ENCODE data around the gene KLK14. TPM values are rescaled to one million over a fixed set of nuclear protein-coding genes. Genes with fewer than 3 reads are reported as not detected.

Gene KLK14
- total RNA-seq, 1 experiment from 2014 or later, result 0.26 TPM

DNA sequence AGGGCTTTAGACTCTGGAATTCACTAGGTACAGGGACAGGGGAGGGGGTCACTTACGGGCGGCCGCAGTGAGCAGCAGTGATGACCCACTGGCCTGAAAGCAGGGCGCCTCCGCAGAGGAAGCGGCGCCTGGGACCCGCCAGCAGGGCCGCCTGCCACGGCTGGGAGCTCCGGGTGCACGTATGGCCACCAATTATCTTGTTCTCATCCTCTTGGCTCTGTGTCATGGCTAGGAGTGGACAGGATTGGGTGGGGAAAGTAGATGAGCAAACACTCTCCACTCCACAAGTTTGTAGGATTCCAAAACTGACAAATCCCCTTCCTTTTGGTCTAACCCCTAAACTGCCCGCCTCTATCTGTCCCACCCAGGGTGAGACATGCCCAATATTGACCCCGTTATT, 1.2 kb downstream of the KLK14 start:
- H3K9me3 Mint-ChIP-seq, result no peaks in the 10 kb centered on the region
- Histone ChIP-seq H2BK20ac (ENCODE audit: low read depth, low read length, poor library complexity, severe bottlenecking) (no peak overlapping the region), H4K20me1 (ENCODE audit: control insufficient read depth, insufficient read depth, insufficient read length) (no peaks in the 10 kb centered on the region), H3K27me3 (ENCODE audit: insufficient read depth, low read length) (no peaks in the 10 kb centered on the region; the same call in 1 of the 2 replicates), H3K18ac (ENCODE audit: insufficient read length, low read depth, low read length) (no peak overlapping the region), H3K79me2 (ENCODE audit: insufficient read depth, low read length) (no peaks in the 10 kb centered on the region), H2BK120ac (ENCODE audit: low read depth, low read length, poor library complexity, severe bottlenecking) (no peak overlapping the region), H3K4ac (ENCODE audit: low read depth, low read length) (no peak overlapping the region), H3K23me2 (ENCODE audit: insufficient read length, low read depth, low read length, poor library complexity, severe bottlenecking) (no peaks in the 10 kb centered on the region), H3K9ac (ENCODE audit: extremely low read depth, insufficient read length, low read length) (no peak overlapping the region), H3K4me1 (ENCODE audit: insufficient read depth, low read length) (peaks cover 4% of the 10 kb centered on the region; the same call in 1 of the 2 replicates), H2AFZ (ENCODE audit: low read length) (no peak overlapping the region), H4K8ac (replicated peaks; ENCODE audit: insufficient read length, low read depth, low read length) (no peak overlapping the region), H4K91ac (ENCODE audit: insufficient read length, low read depth, low read length) (no peak overlapping the region), H2AK5ac (ENCODE audit: insufficient read length, low read length) (no peak overlapping the region), H2BK15ac (ENCODE audit: low read depth, low read length) (no peak overlapping the region), H3T11ph (ENCODE audit: low read length) (no peak overlapping the region), H3K56ac (ENCODE audit: insufficient read length, low read depth, low read length) (no peak overlapping the region), H3K4me2 (ENCODE audit: insufficient read depth, insufficient read length, low read length) (no peak overlapping the region), H3K14ac (ENCODE audit: insufficient read depth, low read length) (no peak overlapping the region), H3K79me1 (ENCODE audit: insufficient read depth, low read depth, low read length, poor library complexity, severe bottlenecking) (no peaks in the 10 kb centered on the region), H3K9me3 (ENCODE audit: control insufficient read depth, low read depth, low read length) (no peaks in the 10 kb centered on the region), H4K5ac (ENCODE audit: insufficient read length, low read depth, low read length) (no peak overlapping the region), H3K23ac (ENCODE audit: insufficient read length, low read depth, low read length) (no peak overlapping the region), H2BK5ac (ENCODE audit: insufficient read length, low read length) (no peak overlapping the region), H2BK12ac (ENCODE audit: insufficient read length, low read depth, low read length) (no peak overlapping the region), H3K27ac (ENCODE audit: insufficient read length, low read depth, low read length) (no peak overlapping the region)
- peaks cover 18% of the 10 kb centered on the region for H3K27me3 Mint-ChIP-seq (ENCODE audit: low read depth)
- no peaks in the 10 kb centered on the region for H3K36me3 Mint-ChIP-seq (ENCODE audit: insufficient read depth in 1 of 3, low read depth in 3 of 3)
- H3K4me3 Mint-ChIP-seq, result no peak overlapping the region
- no peak for DNase-seq
- H3K4me1 Mint-ChIP-seq, result peaks cover 26 to 32% of the 10 kb centered on the region in 2 experiments
- WGBS (ENCODE audit: extremely low coverage, insufficient read length, low lambda C conversion rate), result no CpG with 5 or more reads among the region's 14 CpGs
- no peak overlapping the region for H3K27ac Mint-ChIP-seq
- TF ChIP-seq, protein P1, sequence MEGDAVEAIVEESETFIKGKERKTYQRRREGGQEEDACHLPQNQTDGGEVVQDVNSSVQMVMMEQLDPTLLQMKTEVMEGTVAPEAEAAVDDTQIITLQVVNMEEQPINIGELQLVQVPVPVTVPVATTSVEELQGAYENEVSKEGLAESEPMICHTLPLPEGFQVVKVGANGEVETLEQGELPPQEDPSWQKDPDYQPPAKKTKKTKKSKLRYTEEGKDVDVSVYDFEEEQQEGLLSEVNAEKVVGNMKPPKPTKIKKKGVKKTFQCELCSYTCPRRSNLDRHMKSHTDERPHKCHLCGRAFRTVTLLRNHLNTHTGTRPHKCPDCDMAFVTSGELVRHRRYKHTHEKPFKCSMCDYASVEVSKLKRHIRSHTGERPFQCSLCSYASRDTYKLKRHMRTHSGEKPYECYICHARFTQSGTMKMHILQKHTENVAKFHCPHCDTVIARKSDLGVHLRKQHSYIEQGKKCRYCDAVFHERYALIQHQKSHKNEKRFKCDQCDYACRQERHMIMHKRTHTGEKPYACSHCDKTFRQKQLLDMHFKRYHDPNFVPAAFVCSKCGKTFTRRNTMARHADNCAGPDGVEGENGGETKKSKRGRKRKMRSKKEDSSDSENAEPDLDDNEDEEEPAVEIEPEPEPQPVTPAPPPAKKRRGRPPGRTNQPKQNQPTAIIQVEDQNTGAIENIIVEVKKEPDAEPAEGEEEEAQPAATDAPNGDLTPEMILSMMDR (conservative IDR thresholded peaks at IDR 0.05), result no peak

All from H9 (cell line).